Measurements from ENCODE around the gene SERPING1.

DNA sequence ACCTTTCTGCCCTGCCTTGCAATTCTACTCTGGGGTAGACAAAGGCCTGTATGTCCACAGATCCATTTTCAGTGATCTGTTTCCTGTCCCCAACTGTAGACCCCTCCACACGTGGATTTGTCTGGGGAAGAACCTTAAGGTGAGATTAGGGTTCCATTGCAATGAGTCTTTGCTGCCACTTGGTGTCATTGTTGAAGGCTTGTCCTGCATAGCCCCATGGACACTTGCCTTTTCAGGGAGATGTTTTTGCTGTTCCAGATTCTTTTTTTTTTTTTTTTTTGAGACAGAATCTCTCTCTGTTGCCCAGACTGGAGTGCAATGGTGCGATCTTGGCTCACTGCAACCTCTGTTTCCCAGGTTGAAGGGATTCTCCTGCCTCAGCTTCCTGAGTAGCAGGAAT, 21.8 kb downstream of the SERPING1 start:
- no peak for TF ChIP-seq EZH2 (IDR thresholded peaks at IDR 0.05; ENCODE audit: insufficient read depth, poor library complexity, severe bottlenecking)
- TF ChIP-seq EZH2phosphoT487 (IDR thresholded peaks at IDR 0.05; ENCODE audit: insufficient read depth, low read depth) = no peak

All from GM23248 (cell line).